HG03571 (cell line): ENCODE data around the gene KCNA5.

Experiments used
- ATAC-seq: cut with Tn5 transposase; IDR thresholded peaks from one replicate; pipeline ENCODE4 v1.9.1; 2021; ENCODE audit not compliant: unreplicated experiment

KCNA5 gene

GRCh38 chr12:5063149-5063548 is 19.5 kb downstream of the KCNA5 start:
- no peak for ATAC-seq

GRCh38 chr12:5064913-5065490 is 21.3 kb downstream of the KCNA5 start:
- ATAC-seq, result no peak

- no peak for ATAC-seq
Observed at GRCh38 chr12:5066251-5066650, 22.6 kb downstream of the KCNA5 start.

- ATAC-seq, result no peak
Observed at GRCh38 chr12:5068126-5068525, 24.4 kb downstream of the KCNA5 start.

- no peak for ATAC-seq
Observed at GRCh38 chr12:5068619-5069018, 24.9 kb downstream of the KCNA5 start.

- no peak for ATAC-seq
Observed at GRCh38 chr12:5070090-5070489, 26.4 kb downstream of the KCNA5 start.

- ATAC-seq, result no peak
Observed at GRCh38 chr12:5071496-5071895, 27.8 kb downstream of the KCNA5 start.

- ATAC-seq, result no peak
Observed at GRCh38 chr12:5072311-5072710, 28.6 kb downstream of the KCNA5 start.

- ATAC-seq, result no peak
Observed at GRCh38 chr12:5073054-5073453, 29.4 kb downstream of the KCNA5 start.

- no peak for ATAC-seq
Observed at GRCh38 chr12:5073853-5074252, 30.2 kb downstream of the KCNA5 start.

GRCh38 chr12:5076761-5077160 is 33.1 kb downstream of the KCNA5 start:
- no peak for ATAC-seq

GRCh38 chr12:5078423-5078822 is 34.7 kb downstream of the KCNA5 start:
- ATAC-seq, result no peak

- ATAC-seq, result no peak
Observed at GRCh38 chr12:5081016-5081415, 37.3 kb downstream of the KCNA5 start.

GRCh38 chr12:5083955-5084849 is 40.5 kb downstream of the KCNA5 start:
- ATAC-seq, result no peak

- no peak for ATAC-seq
Observed at GRCh38 chr12:5085896-5086295, 42.2 kb downstream of the KCNA5 start.

GRCh38 chr12:5087831-5088554 is 44.3 kb downstream of the KCNA5 start:
- no peak for ATAC-seq

- ATAC-seq, result no peak
Observed at GRCh38 chr12:5088586-5089264, 45.0 kb downstream of the KCNA5 start.

GRCh38 chr12:5094551-5094950 is 50.9 kb downstream of the KCNA5 start:
- no peak for ATAC-seq

- no peak for ATAC-seq
Observed at GRCh38 chr12:5094986-5095385, 51.3 kb downstream of the KCNA5 start.
